Effector memory CD8-positive, alpha-beta T cell (primary cell): Measurements from ENCODE around the gene NSUN5.
"Not testable (repeated sequence)": the region's sequence is repeated elsewhere in the genome, so short reads cannot be mapped to it uniquely, and the experiment has no call there.

Source experiments
- ATAC-seq: fragments of 150-1000 bp; cut with Tn5 transposase; replicated peaks from 2 replicates; pipeline ENCODE4 v1.10.0; 2021; ENCODE audit warnings: mild to moderate bottlenecking, moderate library complexity
- DNase-seq, 3 experiments: peaks; one replicate each; pipeline ENCODE4 v3.0.0; 2021
- H3K27ac Mint-ChIP-seq, 2 donors: one replicate each; pipeline ENCODE4 v1.8.0; 2022; ENCODE audit warnings: mild to moderate bottlenecking in 2 of 2, mixed read lengths in 2 of 2, moderate library complexity in 2 of 2
- H3K27me3 Mint-ChIP-seq, 2 donors: one replicate each; pipeline ENCODE4 v1.8.0; 2022; ENCODE audit warnings: mixed read lengths in 2 of 2
- H3K36me3 Mint-ChIP-seq: one replicate; pipeline ENCODE4 v1.8.0; 2022; ENCODE audit warnings: mild to moderate bottlenecking, moderate library complexity, mixed read lengths; ENCODE audit not compliant: insufficient read depth
- H3K4me1 Mint-ChIP-seq, 2 donors: one replicate each; pipeline ENCODE4 v1.8.0; 2022; ENCODE audit warnings: low read depth in 2 of 2, mixed read lengths in 2 of 2
- H3K4me3 Mint-ChIP-seq, 2 donors: one replicate each; pipeline ENCODE4 v1.8.0; 2022; ENCODE audit warnings: mild to moderate bottlenecking in 2 of 2, mixed read lengths in 2 of 2, moderate library complexity in 2 of 2
- H3K9me3 Mint-ChIP-seq, 2 donors: one replicate each; pipeline ENCODE4 v1.8.0; 2022; ENCODE audit warnings: mixed read lengths in 2 of 2

Gene NSUN5

GRCh38 chr7:73341877-73342276 lies 33.3 kb upstream of the NSUN5 start:
- no peaks in the 10 kb centered on the region for H3K4me1 Mint-ChIP-seq
- H3K36me3 Mint-ChIP-seq: no peaks in the 10 kb centered on the region
- no peaks in the 10 kb centered on the region for H3K9me3 Mint-ChIP-seq
- DNase-seq: no peak
- H3K27ac Mint-ChIP-seq: no peak overlapping the region
- peaks cover 20 to 48% of the 10 kb centered on the region in 2 donors for H3K27me3 Mint-ChIP-seq
- no peak for ATAC-seq
- H3K4me3 Mint-ChIP-seq: no peak overlapping the region

DNA sequence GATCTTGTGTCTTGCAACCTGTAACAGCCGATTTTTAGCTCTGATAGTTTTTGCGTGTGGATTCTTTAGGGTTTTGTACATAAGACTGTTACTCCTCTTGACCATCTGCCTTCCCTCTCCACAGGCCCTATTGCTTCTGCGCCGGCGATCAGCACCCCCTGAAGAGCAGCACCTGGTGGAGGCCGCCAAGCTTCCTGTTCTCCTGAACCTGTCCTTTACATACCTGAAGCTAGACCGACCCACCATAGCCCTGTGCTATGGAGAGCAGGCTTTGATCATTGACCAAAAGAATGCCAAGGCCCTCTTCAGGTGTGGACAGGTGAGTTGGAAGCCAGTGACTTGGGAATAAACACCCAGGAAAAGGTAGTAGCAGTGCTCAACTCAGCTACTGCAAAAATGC lies 31.9 kb upstream of the NSUN5 start:
- Mint-ChIP-seq H3K4me1 (no peaks in the 10 kb centered on the region), H3K27me3 (peaks cover 20 to 35% of the 10 kb centered on the region in 2 donors), H3K4me3 (no peak overlapping the region), H3K27ac (peak overlapping the region in 1 of 2 donors; percentile 2), H3K36me3 (no peaks in the 10 kb centered on the region), H3K9me3 (no peaks in the 10 kb centered on the region)
- no peak for ATAC-seq
- DNase-seq: no peak

DNA sequence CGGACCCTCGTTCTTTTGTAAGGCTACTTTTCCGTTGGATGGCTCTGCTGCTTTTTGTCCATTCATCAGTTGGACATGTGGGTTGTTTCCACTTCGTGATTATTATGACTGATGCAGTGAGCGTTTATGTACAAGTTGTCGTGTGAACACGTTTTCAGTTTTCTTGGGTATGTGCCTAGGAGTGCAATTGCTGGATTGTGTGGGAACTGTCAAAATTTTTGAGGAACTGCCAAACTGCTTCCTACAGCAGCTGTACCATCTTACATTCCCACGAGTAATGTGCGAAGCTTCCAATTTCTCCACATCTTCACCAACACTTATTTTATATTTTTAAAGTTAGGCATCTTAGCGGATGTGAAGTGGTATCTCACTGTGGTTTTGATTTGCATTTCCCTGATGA lies 29.7 kb upstream of the NSUN5 start:
- Mint-ChIP-seq H3K4me1 (no peaks in the 10 kb centered on the region), H3K9me3 (no peaks in the 10 kb centered on the region), H3K36me3 (no peaks in the 10 kb centered on the region), H3K4me3 (no peak overlapping the region), H3K27me3 (peaks cover 15 to 18% of the 10 kb centered on the region in 2 donors), H3K27ac (no peak overlapping the region)
- ATAC-seq (no peak), DNase-seq (no peak)

- no peak for DNase-seq
- H3K27me3 Mint-ChIP-seq: no peaks in the 10 kb centered on the region
- no peak overlapping the region for H3K4me3 Mint-ChIP-seq
- H3K9me3 Mint-ChIP-seq: no peaks in the 10 kb centered on the region
- H3K4me1 Mint-ChIP-seq: no peaks in the 10 kb centered on the region
- ATAC-seq: no peak
- H3K27ac Mint-ChIP-seq: no peak overlapping the region
- no peaks in the 10 kb centered on the region for H3K36me3 Mint-ChIP-seq
Measured at GRCh38 chr7:73332447-73332846, 23.8 kb upstream of the NSUN5 start.

DNA sequence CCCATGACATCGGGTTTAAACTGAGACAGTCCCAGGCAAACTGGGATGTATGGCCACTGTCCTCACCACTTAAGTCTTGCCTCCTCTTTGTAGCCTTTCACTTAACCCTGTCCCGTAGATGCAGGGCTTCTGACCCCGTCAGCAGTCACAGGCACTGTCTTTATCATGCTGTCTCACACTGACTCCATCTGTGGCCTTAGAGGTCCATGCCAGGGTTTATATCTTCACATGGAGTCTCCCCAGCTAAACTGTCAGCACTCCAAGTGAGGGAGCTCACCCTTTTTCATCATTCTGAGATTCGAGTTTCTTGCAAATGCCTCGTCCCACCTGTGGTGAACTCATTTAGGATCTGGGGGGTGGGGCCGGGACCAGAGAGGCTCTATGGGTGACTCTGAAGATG lies 22.1 kb upstream of the NSUN5 start:
- H3K4me3 Mint-ChIP-seq: no peak overlapping the region
- H3K9me3 Mint-ChIP-seq: no peaks in the 10 kb centered on the region
- no peak overlapping the region for H3K27ac Mint-ChIP-seq
- no peak for DNase-seq
- H3K36me3 Mint-ChIP-seq: no peaks in the 10 kb centered on the region
- no peak for ATAC-seq
- H3K4me1 Mint-ChIP-seq: no peaks in the 10 kb centered on the region
- H3K27me3 Mint-ChIP-seq: no peaks in the 10 kb centered on the region

DNA sequence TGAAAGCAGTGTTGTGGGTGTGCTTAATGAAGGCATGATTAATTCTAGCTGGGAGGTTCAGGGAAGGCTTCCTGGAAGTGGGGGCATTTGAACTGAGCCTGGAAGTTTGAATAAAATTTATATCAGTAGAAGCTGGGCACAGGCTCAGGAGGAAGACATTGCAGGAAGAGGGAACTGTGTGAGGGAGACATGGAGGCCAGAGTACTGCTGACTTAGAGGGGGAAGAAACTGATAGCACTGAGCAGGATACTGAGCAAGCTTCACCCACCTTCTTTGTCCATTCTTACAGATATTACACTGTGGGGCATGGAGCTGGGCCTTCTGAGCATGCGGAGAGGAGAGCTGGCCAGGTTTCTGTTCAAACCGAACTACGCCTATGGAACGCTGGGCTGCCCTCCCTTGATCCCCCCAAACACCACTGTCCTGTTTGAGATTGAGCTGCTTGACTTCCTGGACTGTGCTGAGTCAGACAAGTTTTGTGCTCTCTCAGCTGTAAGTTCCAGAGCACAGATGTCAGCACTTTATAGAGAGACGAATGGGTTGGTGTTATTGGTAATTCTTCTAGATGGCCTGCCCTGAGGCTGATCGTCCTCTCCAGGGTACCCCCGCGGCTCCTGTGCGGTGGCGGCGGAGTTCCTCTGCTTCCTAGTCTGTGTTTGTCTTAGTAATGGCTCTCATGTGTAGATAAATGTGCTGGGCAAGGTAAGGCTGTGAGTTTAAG lies 21.4 kb upstream of the NSUN5 start:
- DNase-seq (no peak), ATAC-seq (no peak)
- no peaks in the 10 kb centered on the region for H3K27me3 Mint-ChIP-seq
- no peaks in the 10 kb centered on the region for H3K9me3 Mint-ChIP-seq
- no peaks in the 10 kb centered on the region for H3K4me1 Mint-ChIP-seq
- H3K36me3 Mint-ChIP-seq: no peaks in the 10 kb centered on the region
- no peak overlapping the region for H3K4me3 Mint-ChIP-seq
- peak overlapping the region in 1 of 2 donors; percentile 27 for H3K27ac Mint-ChIP-seq

DNA sequence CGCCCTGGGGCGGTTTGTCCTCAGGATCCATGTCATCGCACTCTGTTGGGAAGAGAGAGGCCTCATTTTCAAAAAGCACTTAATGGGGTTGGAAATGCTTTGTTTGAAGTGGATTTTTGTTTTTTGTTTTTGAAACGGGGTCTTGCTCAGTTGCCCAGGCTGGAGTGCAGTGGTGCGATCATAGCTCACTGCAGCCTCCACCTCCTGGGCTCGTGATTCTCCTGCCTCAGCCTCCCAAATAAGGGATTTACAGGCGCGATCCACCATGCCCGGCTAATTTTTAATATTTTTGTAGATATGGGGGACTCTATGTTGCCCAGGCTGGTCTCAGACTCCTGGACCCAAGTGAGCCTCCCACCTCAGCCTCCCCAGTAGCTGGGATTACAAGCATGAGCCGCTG lies 20.1 kb upstream of the NSUN5 start:
- no peaks in the 10 kb centered on the region for H3K27me3 Mint-ChIP-seq
- peaks cover 7 to 8% of the 10 kb centered on the region in 2 donors for H3K4me1 Mint-ChIP-seq
- no peaks in the 10 kb centered on the region for H3K9me3 Mint-ChIP-seq
- peaks cover 2% of the 10 kb centered on the region for H3K36me3 Mint-ChIP-seq
- H3K27ac Mint-ChIP-seq: peak overlapping the region in 1 of 2 donors; percentile 27
- no peak overlapping the region for H3K4me3 Mint-ChIP-seq
- DNase-seq (no peak), ATAC-seq (no peak)

DNA sequence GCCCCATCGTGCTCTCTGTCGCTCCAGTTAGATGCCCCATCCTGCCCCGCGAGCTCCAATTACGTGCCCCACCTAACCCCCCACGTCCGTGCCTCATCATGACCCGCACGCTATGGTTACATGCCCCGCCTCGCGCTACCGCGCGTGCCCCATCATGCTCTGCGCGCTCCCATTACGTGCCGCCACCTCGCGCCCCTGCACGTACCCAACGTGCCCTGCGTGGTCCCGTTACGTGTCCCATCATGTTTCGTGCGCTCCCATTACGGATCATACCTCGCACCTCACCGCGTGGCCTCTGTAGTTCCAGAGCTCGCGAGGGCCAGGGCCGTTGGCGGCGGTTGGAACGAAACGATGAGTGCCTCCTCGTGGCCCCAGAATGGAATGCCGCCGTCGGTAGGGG lies 19.3 kb upstream of the NSUN5 start, which contains the start of the genes FKBP6 and TRIM50:
Gene FKBP6 (plus strand): TSS at position 240 of the 400 bp plus-strand sequence. CDS start 268 bp downstream, outside the sequence.
Gene TRIM50 (minus strand): TSS at position 161 of the 400 bp plus-strand sequence. CDS start 3,295 bp downstream, outside the sequence.
- ATAC-seq, DNase-seq, H3K27me3 Mint-ChIP-seq, H3K4me1 Mint-ChIP-seq, H3K9me3 Mint-ChIP-seq, H3K4me3 Mint-ChIP-seq, H3K36me3 Mint-ChIP-seq: not testable (repeated sequence)
- H3K27ac Mint-ChIP-seq: peak within 1 kb of the TSS in 1 of 2 donors; percentile 27

DNA sequence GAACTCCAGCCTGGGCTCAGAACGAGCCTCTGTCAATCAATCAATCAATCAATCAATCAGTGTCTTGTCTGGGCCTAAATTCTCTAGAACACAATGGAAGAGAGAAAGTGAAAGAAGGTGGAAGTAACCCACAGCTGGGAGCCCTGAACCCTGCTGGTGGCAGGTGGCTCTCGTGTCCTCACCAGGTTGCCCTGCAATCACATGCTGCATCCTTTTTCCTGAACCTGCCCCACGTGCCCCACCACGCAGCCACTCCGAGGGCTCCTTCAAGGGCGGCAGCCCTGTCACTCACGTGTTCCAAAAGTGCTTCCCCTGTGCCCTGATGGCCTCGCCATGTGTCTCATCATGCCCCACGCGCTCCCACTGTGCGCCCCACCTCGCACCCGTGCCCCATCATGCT lies 18.8 kb upstream of the NSUN5 start:
- H3K4me1 Mint-ChIP-seq, ATAC-seq: not testable (repeated sequence)

DNA sequence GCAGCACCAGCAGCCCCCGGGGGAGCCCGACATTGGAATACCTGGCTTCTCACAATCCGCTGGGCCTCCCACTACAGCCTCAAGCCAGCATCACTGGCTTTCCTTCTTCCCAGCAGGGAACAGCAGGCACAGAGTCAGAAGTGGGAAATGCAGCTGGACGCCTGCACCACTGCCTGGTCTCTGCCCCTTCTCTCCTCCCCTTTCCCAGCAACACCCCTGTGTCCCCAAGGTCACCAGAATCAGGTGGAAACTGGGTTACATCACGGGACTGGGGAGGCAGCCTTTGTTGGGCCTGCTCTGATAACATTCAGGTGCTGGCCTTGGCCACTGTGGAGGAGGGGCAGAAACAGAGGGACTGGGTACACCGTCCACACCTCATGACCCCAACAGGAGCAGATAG lies 16.8 kb upstream of the NSUN5 start:
- not testable (repeated sequence) for DNase-seq, ATAC-seq, H3K4me1 Mint-ChIP-seq, H3K27me3 Mint-ChIP-seq, H3K9me3 Mint-ChIP-seq, H3K36me3 Mint-ChIP-seq, H3K4me3 Mint-ChIP-seq
- peak overlapping the region in 1 of 2 donors; percentile 38 for H3K27ac Mint-ChIP-seq

More for the DNA sequence above, 18.8 kb upstream of the NSUN5 start:
- H3K4me3 Mint-ChIP-seq, H3K36me3 Mint-ChIP-seq, H3K27ac Mint-ChIP-seq, DNase-seq, H3K27me3 Mint-ChIP-seq, H3K9me3 Mint-ChIP-seq: not testable (repeated sequence)

- peak; percentile 25 to 38 (median 27) for DNase-seq
- peak; percentile 94 for ATAC-seq
- not testable (repeated sequence) for H3K27me3 Mint-ChIP-seq, H3K9me3 Mint-ChIP-seq, H3K4me1 Mint-ChIP-seq, H3K36me3 Mint-ChIP-seq
- peak overlapping the region; percentile 84 to 86 for H3K27ac Mint-ChIP-seq
- peak overlapping the region; percentile 73 for H3K4me3 Mint-ChIP-seq
Measured at GRCh38 chr7:73324081-73324845, 15.6 kb upstream of the NSUN5 start.

- DNase-seq, H3K4me1 Mint-ChIP-seq, H3K27me3 Mint-ChIP-seq, ATAC-seq, H3K9me3 Mint-ChIP-seq, H3K36me3 Mint-ChIP-seq: not testable (repeated sequence)
- Mint-ChIP-seq H3K4me3 (peak overlapping the region; percentile 73), H3K27ac (peak overlapping the region; percentile 84 to 86)
Measured at GRCh38 chr7:73323434-73324080, 14.9 kb upstream of the NSUN5 start.

- H3K4me1 Mint-ChIP-seq, ATAC-seq, H3K9me3 Mint-ChIP-seq: not testable (repeated sequence)
Measured at GRCh38 chr7:73320009-73320408, 11.4 kb upstream of the NSUN5 start.

More at GRCh38 chr7:73320009-73320408, 11.4 kb upstream of the NSUN5 start:
- not testable (repeated sequence) for H3K27ac Mint-ChIP-seq, H3K4me3 Mint-ChIP-seq, H3K36me3 Mint-ChIP-seq, H3K27me3 Mint-ChIP-seq, DNase-seq
